GM12865 (cell line): Measurements from ENCODE around the gene PSMG4.
A peak's percentile ranks its signal among the peaks of the same experiment; 100 is the strongest.
"Not testable (repeated sequence)": the region's sequence is repeated elsewhere in the genome, so short reads cannot be mapped to it uniquely, and the experiment has no call there.

Experiments used
- DNase-seq: peaks from one replicate; pipeline ENCODE4 v3.0.0; 2010; ENCODE audit warnings: low read depth
- H3K4me3 ChIP-seq: 2 replicates; pipeline ENCODE4 v1.5.1; 2011; ENCODE audit warnings: mild to moderate bottlenecking, low read depth, low read length, control low read depth
- TF ChIP-seq, protein P1 (sequence below): IDR thresholded peaks from 2 replicates; pipeline ENCODE4 v1.5.1; 2011; ENCODE audit warnings: low read length, control low read depth, low read depth, inconsistent platforms; ENCODE audit not compliant: insufficient read depth; ENCODE audit errors: missing control alignments

PSMG4 gene

DNA sequence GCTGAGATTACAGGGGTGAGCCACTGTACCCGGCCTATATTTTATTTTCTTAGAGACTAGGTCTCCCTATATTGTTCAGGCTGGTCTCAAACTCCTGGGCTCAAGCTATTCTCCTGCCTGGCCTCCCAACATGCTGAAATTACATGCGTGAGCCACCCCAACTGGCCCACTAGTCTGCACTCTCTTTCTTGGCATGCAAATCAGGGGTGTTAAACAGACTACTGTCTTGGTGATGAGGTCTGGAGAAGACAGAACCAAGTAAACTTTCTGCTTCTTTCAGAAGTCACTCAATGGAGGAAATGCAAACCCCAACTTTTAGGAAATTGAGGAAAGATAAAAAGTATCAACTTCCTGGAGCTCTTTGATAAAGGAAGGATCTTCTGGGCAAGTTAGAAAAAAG, 23.3 kb upstream of the PSMG4 start:
- H3K4me3 ChIP-seq: no peak overlapping the region
- DNase-seq: peak; percentile 58
- TF ChIP-seq, protein P1, sequence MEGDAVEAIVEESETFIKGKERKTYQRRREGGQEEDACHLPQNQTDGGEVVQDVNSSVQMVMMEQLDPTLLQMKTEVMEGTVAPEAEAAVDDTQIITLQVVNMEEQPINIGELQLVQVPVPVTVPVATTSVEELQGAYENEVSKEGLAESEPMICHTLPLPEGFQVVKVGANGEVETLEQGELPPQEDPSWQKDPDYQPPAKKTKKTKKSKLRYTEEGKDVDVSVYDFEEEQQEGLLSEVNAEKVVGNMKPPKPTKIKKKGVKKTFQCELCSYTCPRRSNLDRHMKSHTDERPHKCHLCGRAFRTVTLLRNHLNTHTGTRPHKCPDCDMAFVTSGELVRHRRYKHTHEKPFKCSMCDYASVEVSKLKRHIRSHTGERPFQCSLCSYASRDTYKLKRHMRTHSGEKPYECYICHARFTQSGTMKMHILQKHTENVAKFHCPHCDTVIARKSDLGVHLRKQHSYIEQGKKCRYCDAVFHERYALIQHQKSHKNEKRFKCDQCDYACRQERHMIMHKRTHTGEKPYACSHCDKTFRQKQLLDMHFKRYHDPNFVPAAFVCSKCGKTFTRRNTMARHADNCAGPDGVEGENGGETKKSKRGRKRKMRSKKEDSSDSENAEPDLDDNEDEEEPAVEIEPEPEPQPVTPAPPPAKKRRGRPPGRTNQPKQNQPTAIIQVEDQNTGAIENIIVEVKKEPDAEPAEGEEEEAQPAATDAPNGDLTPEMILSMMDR: no peak

- DNase-seq: peak; percentile 39
- TF ChIP-seq, protein P1: no peak
- H3K4me3 ChIP-seq: no peak overlapping the region
Measured at GRCh38 chr6:3236005-3236404, 22.7 kb upstream of the PSMG4 start.

- peak; percentile 46 for DNase-seq
Measured at GRCh38 chr6:3237761-3238662, 20.7 kb upstream of the PSMG4 start.

DNA sequence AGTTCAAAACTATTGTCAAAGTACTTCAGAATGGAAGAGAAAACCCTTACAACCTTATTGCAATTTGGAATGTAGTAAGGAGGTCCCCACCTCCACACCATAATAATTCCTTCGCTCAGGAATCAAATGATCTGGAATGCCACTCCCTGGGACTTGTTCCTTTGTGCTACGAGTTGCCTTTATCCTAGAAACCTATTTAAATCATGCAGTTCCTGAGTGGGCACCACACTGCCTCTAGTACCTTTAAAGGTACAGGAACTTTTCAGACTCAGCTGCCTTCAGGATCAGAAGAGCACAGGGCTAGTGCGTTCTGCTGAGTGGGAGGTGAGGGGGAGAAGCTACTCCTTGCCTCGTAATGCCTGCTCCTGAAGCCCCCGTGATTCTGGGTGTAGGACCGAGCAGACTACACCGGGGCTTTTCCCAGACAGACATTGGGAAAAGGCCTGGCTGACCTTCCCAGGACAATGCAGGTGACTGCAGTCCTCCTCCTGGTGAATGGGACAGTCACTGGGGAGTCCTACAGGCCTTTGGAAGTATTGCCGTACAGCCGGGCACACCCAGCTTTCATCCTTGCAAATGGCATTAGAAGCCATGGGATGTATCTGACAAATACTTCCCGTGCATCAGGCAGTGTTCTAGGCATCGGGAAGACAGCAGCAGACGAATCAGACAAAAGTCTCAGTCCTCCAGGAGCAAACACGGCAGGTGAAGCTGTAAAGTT, 19.5 kb upstream of the PSMG4 start:
- TF ChIP-seq, protein P1: no peak
- no peak for DNase-seq
- no peak overlapping the region for H3K4me3 ChIP-seq

More at GRCh38 chr6:3237761-3238662, 20.7 kb upstream of the PSMG4 start:
- TF ChIP-seq, protein P1: no peak
- H3K4me3 ChIP-seq: no peak overlapping the region

- TF ChIP-seq, protein P1: no peak
- no peak overlapping the region for H3K4me3 ChIP-seq
- DNase-seq: no peak
Measured at GRCh38 chr6:3240595-3240994, 18.2 kb upstream of the PSMG4 start.

DNA sequence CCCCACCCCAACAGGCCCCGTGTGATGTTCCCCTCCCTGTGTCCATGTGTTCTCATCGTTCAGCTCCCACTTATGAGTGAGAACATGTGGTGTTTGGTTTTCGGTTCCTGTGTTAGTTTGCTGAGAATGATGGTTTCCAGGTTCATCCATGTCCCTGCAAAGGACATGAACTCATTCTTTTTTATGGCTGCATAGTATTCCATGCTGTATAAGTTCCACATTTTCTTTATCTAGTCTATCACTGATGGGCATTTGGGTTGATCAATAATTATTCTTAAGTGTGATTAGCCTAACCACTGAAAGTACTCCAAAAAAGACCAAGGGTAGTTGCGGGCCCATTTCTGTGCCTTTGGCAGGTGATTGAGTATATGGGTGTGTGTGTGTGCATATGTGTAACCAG, 17.0 kb upstream of the PSMG4 start:
- not testable (repeated sequence) for H3K4me3 ChIP-seq

GRCh38 chr6:3242768-3243167, 16.0 kb upstream of the PSMG4 start:
- TF ChIP-seq, protein P1: no peak
- no peak for DNase-seq
- no peak overlapping the region for H3K4me3 ChIP-seq

More for the DNA sequence above, 17.0 kb upstream of the PSMG4 start:
- DNase-seq: not testable (repeated sequence)
